ENCODE results near the gene NIPAL4.

DNA sequence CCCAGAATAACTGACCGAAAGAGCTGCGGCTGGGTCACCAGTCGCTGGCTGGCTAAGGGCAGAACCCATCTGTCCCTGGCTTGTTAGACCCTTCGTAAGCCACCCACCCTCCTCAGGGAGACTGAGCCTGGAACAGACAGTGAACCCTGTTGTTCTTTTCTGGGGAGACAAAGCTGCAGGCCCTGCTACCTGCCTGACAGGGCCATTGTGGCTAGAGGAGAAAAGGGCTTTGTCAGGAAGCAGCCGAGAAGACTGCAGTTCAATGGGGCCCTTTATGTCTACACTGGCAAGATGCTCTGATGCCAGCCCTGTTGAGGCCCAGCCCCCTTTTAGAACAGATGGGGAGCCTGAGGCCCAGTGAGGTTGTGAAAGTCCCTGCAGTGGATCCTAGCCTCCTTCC is 3.7 kb upstream of the NIPAL4 start:
- TF ChIP-seq, protein P1, sequence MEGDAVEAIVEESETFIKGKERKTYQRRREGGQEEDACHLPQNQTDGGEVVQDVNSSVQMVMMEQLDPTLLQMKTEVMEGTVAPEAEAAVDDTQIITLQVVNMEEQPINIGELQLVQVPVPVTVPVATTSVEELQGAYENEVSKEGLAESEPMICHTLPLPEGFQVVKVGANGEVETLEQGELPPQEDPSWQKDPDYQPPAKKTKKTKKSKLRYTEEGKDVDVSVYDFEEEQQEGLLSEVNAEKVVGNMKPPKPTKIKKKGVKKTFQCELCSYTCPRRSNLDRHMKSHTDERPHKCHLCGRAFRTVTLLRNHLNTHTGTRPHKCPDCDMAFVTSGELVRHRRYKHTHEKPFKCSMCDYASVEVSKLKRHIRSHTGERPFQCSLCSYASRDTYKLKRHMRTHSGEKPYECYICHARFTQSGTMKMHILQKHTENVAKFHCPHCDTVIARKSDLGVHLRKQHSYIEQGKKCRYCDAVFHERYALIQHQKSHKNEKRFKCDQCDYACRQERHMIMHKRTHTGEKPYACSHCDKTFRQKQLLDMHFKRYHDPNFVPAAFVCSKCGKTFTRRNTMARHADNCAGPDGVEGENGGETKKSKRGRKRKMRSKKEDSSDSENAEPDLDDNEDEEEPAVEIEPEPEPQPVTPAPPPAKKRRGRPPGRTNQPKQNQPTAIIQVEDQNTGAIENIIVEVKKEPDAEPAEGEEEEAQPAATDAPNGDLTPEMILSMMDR (conservative IDR thresholded peaks at IDR 0.05) = no peak
- no peak for TF ChIP-seq ZFX (IDR thresholded peaks at IDR 0.05)
